ENCODE measurements around the gene OTOP2. TPM values are rescaled to one million over a fixed set of nuclear protein-coding genes. Genes with fewer than 3 reads are reported as not detected.

The OTOP2 gene
- total and polyA plus RNA-seq, 2 of the 4 experiments (the other 2 are of a cell fraction) = not detected

DNA sequence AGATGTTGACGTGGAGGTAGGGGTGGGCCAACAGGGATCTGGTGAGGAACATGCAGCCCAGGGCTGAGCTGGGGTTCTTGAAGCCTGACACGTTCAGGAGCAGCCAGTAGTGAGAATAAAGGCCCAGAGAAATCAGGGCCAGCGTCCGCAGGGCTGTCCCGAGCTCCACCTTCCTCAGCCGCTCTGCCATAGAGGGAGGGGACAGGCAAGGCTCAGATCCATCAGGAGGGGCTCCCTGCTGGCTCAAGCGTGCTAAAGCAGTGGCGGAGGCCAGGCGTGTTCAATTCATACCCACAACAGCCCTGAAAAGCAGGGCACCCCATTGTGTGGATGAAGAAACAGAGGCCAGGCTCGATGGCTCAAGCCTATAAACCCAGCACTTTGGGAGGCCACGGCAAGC is 43.0 kb upstream of the OTOP2 start:
- Histone ChIP-seq H4K8ac (ENCODE audit: low read depth in 2 of 2, low read length in 2 of 2) (no peak overlapping the region), H3K4me3 (ENCODE audit: insufficient read depth, low read depth, low read length) (no peak overlapping the region), H3K18ac (ENCODE audit: low read depth, low read length) (no peak overlapping the region), H3K14ac (replicated peaks; ENCODE audit: low read depth, low read length) (no peak overlapping the region), H3K79me1 (ENCODE audit: low read depth in 1 of 2, low read length in 2 of 2) (no peaks in the 10 kb centered on the region), H3K9me3 (ENCODE audit: control insufficient read depth, insufficient read depth, low read length) (no peaks in the 10 kb centered on the region), H2AFZ (replicated peaks; ENCODE audit: low read length, poor library complexity) (peak overlapping the region; percentile 7), H3K56ac (ENCODE audit: extremely low read depth, insufficient read depth, low read length) (no peak overlapping the region), H3K23ac (ENCODE audit: low read depth, low read length) (no peak overlapping the region), H3K4ac (ENCODE audit: low read depth, low read length) (no peak overlapping the region), H2AK9ac (replicated peaks; ENCODE audit: low read depth, low read length, poor library complexity) (no peak overlapping the region), H3K9me1 (ENCODE audit: insufficient read depth, low read length) (no peaks in the 10 kb centered on the region), H2AK5ac (ENCODE audit: low read depth, low read length) (no peak overlapping the region), H4K5ac (ENCODE audit: low read depth, low read length) (no peak overlapping the region), H2BK5ac (ENCODE audit: low read depth, low read length, poor library complexity, severe bottlenecking) (no peak overlapping the region), H2BK20ac (ENCODE audit: low read depth, low read length) (no peak overlapping the region), H3K27ac (ENCODE audit: insufficient read depth, low read length) (no peak overlapping the region), H2BK15ac (ENCODE audit: low read depth, low read length) (no peak overlapping the region), H3K4me2 (ENCODE audit: low read depth, low read length) (no peak overlapping the region), H3K4me1 (ENCODE audit: control insufficient read depth, insufficient read depth, low read length) (no peaks in the 10 kb centered on the region), H3K36me3 (ENCODE audit: control insufficient read depth, insufficient read depth, low read length) (no peaks in the 10 kb centered on the region), H4K91ac (ENCODE audit: insufficient read depth, low read depth, low read length) (no peak overlapping the region), H4K20me1 (ENCODE audit: insufficient read depth, low read length) (no peaks in the 10 kb centered on the region), H2BK120ac (ENCODE audit: low read depth, low read length) (no peak overlapping the region), H3K27me3 (ENCODE audit: control insufficient read depth, insufficient read depth, low read length) (peaks cover 47% of the 10 kb centered on the region), H3K9ac (ENCODE audit: low read depth, low read length) (no peak overlapping the region)
- in situ Hi-C loops (cut with MboI; ENCODE audit: low sequenced_read_pairs) = no loop called here
- POLR2A ChIA-PET (ENCODE audit: unreplicated experiment) = no interaction called here
- TF ChIP-seq BHLHE40 (IDR thresholded peaks at IDR 0.05; ENCODE audit: low read depth, low read length) (no peak), RCOR1 (IDR thresholded peaks at IDR 0.05; ENCODE audit: insufficient replicate concordance, low read length) (no peak), MAFK (IDR thresholded peaks at IDR 0.05; ENCODE audit: low read depth, low read length) (no peak), FOS (IDR thresholded peaks at IDR 0.05; ENCODE audit: low read depth, low read length) (no peak), SMC3 (IDR thresholded peaks at IDR 0.05; ENCODE audit: low read depth, low read length) (no peak), CHD1 (IDR thresholded peaks at IDR 0.05; ENCODE audit: low read depth, low read length) (no peak), NFE2L2 (IDR thresholded peaks at IDR 0.05; ENCODE audit: low read depth, low read length) (no peak), RAD21 (IDR thresholded peaks at IDR 0.05; ENCODE audit: low read length) (no peak), POLR2A (IDR thresholded peaks at IDR 0.05; ENCODE audit: low read depth, low read length) (no peak), MAZ (IDR thresholded peaks at IDR 0.05; ENCODE audit: borderline replicate concordance, low read depth, low read length) (no peak), CEBPB (IDR thresholded peaks at IDR 0.05; ENCODE audit: low read depth, low read length) (no peak), MXI1 (IDR thresholded peaks at IDR 0.05; ENCODE audit: borderline replicate concordance, low read depth, low read length) (no peak), RFX5 (IDR thresholded peaks at IDR 0.05; ENCODE audit: low read depth, low read length) (no peak)
- TF ChIP-seq, protein P1, sequence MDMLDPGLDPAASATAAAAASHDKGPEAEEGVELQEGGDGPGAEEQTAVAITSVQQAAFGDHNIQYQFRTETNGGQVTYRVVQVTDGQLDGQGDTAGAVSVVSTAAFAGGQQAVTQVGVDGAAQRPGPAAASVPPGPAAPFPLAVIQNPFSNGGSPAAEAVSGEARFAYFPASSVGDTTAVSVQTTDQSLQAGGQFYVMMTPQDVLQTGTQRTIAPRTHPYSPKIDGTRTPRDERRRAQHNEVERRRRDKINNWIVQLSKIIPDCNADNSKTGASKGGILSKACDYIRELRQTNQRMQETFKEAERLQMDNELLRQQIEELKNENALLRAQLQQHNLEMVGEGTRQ (IDR thresholded peaks at IDR 0.05; ENCODE audit: low read depth, low read length) = no peak
- TF ChIP-seq, protein P2, sequence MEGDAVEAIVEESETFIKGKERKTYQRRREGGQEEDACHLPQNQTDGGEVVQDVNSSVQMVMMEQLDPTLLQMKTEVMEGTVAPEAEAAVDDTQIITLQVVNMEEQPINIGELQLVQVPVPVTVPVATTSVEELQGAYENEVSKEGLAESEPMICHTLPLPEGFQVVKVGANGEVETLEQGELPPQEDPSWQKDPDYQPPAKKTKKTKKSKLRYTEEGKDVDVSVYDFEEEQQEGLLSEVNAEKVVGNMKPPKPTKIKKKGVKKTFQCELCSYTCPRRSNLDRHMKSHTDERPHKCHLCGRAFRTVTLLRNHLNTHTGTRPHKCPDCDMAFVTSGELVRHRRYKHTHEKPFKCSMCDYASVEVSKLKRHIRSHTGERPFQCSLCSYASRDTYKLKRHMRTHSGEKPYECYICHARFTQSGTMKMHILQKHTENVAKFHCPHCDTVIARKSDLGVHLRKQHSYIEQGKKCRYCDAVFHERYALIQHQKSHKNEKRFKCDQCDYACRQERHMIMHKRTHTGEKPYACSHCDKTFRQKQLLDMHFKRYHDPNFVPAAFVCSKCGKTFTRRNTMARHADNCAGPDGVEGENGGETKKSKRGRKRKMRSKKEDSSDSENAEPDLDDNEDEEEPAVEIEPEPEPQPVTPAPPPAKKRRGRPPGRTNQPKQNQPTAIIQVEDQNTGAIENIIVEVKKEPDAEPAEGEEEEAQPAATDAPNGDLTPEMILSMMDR (conservative IDR thresholded peaks at IDR 0.05; ENCODE audit: low read depth, low read length) = no peak
- intact Hi-C loops (cut with micrococcal nuclease) = no loop called here
- ATAC-seq (ENCODE audit: low read depth) (no peak), DNase-seq (no peak)
- WGBS, 2 experiments (ENCODE audit: extremely low coverage in 2 of 2, insufficient read length in 1 of 2) = 48% methylated on average over 5 of the region's 11 CpGs; no CpG with 5 or more reads in 1 of the 2 experiments
- CTCF ChIA-PET = no interaction called here
- dilution Hi-C loops (cut with HindIII; ENCODE audit: low sequenced_read_pairs, unreplicated experiment) = no loop called here
- BruUV-seq (replicated peaks) = no TSS peak

Measured in IMR-90 (cell line).